Activated CD8-positive, alpha-beta memory T cell treated with anti-CD3 and anti-CD28 coated beads for 36 hours (primary cell): ENCODE measurements around the gene DENND6B. TPM values are rescaled to one million over a fixed set of nuclear protein-coding genes. Genes with fewer than 3 reads are reported as not detected.
"Not testable (repeated sequence)": the region's sequence is repeated elsewhere in the genome, so short reads cannot be mapped to it uniquely, and the experiment has no call there.

Experiments
- CTCF ChIA-PET: fragments of 350-600 bp; sonication (Branson Sonifier 250); formaldehyde crosslinking; loops from one replicate; lab custom pipeline; 2021; ENCODE audit warnings: antibody characterized with exemption; lab: Charles Lee
- POLR2A ChIA-PET: fragments of 350-600 bp; sonication (Branson Sonifier 250); formaldehyde crosslinking; loops from one replicate; lab custom pipeline; 2021; ENCODE audit warnings: antibody characterized with exemption; lab: Charles Lee
- total RNA-seq, 2 experiments: library from RNA; stranded (reverse); gene quantifications; one replicate each; pipeline ENCODE4 v1.2.3, GENCODE V29; 2021

Gene DENND6B
- total RNA-seq, 2 experiments from 2014 or later: 4.3 to 4.4 TPM

- ChIA-PET POLR2A (no interaction called here), CTCF (no interaction called here)
These were observed 43.0 kb downstream of the DENND6B start for GRCh38 chr22:50283821-50284220.

- CTCF ChIA-PET: no interaction called here
- POLR2A ChIA-PET: no interaction called here
These were observed 44.3 kb downstream of the DENND6B start for GRCh38 chr22:50282361-50283155.

- CTCF ChIA-PET: no interaction called here
- POLR2A ChIA-PET: no interaction called here
These were observed 44.9 kb downstream of the DENND6B start for GRCh38 chr22:50281957-50282356.

- POLR2A ChIA-PET: no interaction called here
- CTCF ChIA-PET: no interaction called here
These were observed 45.4 kb downstream of the DENND6B start for GRCh38 chr22:50281384-50281760.

GRCh38 chr22:50280708-50281383 lies 46.0 kb downstream of the DENND6B start:
- ChIA-PET CTCF (no interaction called here), POLR2A (no interaction called here)

GRCh38 chr22:50280022-50280707 lies 46.6 kb downstream of the DENND6B start:
- ChIA-PET CTCF (no interaction called here), POLR2A (no interaction called here)

- ChIA-PET CTCF (no interaction called here), POLR2A (interaction anchor here (0.7 kb wide), 1 partner anchor 40 kb away, joined by 3 read pairs; no protein-coding TSS in a partner anchor)
These were observed 47.7 kb downstream of the DENND6B start for GRCh38 chr22:50278956-50279619.

- POLR2A ChIA-PET: no interaction called here
- CTCF ChIA-PET: no interaction called here
These were observed 48.4 kb downstream of the DENND6B start for GRCh38 chr22:50278461-50278860.

- ChIA-PET POLR2A (no interaction called here), CTCF (no interaction called here)
These were observed 49.1 kb downstream of the DENND6B start for GRCh38 chr22:50277761-50278160.

GRCh38 chr22:50276143-50276542 lies 50.7 kb downstream of the DENND6B start:
- CTCF ChIA-PET: interaction anchor here (0.6 to 2.5 kb wide), 20 partner anchors 9 to 404 kb away, joined by 3 to 17 read pairs (median 3); partner anchors contain the start of genes DENND6B, HDAC10 and PLXNB2
- POLR2A ChIA-PET: no interaction called here

- POLR2A ChIA-PET: no interaction called here
- CTCF ChIA-PET: interaction anchor here (0.5 to 2.5 kb wide), 18 partner anchors 9 to 222 kb away, joined by 3 to 17 read pairs (median 4); partner anchors contain the start of genes DENND6B, HDAC10 and PLXNB2
These were observed 51.4 kb downstream of the DENND6B start for GRCh38 chr22:50275181-50276055.

- POLR2A ChIA-PET: no interaction called here
- CTCF ChIA-PET: interaction anchor here (1.1 to 2.5 kb wide), 7 partner anchors 9 to 67 kb away, joined by 3 to 16 read pairs (median 8); partner anchors contain the start of gene MAPK12
These were observed 52.0 kb downstream of the DENND6B start for GRCh38 chr22:50274771-50275170.

GRCh38 chr22:50274311-50274710 lies 52.5 kb downstream of the DENND6B start:
- ChIA-PET CTCF (interaction anchor here (0.8 to 2.9 kb wide), 7 partner anchors 9 to 141 kb away, joined by 3 to 10 read pairs (median 4); partner anchors contain the start of gene MAPK12), POLR2A (no interaction called here)

GRCh38 chr22:50273781-50274180 lies 53.0 kb downstream of the DENND6B start:
- POLR2A ChIA-PET: not testable (repeated sequence)
- CTCF ChIA-PET: interaction anchor here (0.8 to 2.9 kb wide), 11 partner anchors 8 to 225 kb away, joined by 3 to 10 read pairs (median 4); partner anchors contain the start of genes MAPK12 and TUBGCP6

GRCh38 chr22:50273352-50273751 lies 53.5 kb downstream of the DENND6B start:
- POLR2A ChIA-PET: not testable (repeated sequence)
- CTCF ChIA-PET: interaction anchor here (0.7 to 2.9 kb wide), 13 partner anchors 8 to 225 kb away, joined by 3 to 10 read pairs (median 4); partner anchors contain the start of genes MAPK12 and TUBGCP6

- ChIA-PET POLR2A (interaction anchor here (0.5 kb wide), 1 partner anchor 288 kb away, joined by 3 read pairs; no protein-coding TSS in a partner anchor), CTCF (interaction anchor here (0.9 to 2.9 kb wide), 10 partner anchors 11 to 89 kb away, joined by 3 to 10 read pairs (median 4); partner anchors contain the start of genes MAPK12, PLXNB2 and TUBGCP6)
These were observed 54.6 kb downstream of the DENND6B start for GRCh38 chr22:50272044-50272802.

- ChIA-PET POLR2A (interaction anchor here (0.5 kb wide), 1 partner anchor 288 kb away, joined by 3 read pairs; no protein-coding TSS in a partner anchor), CTCF (interaction anchor here (1.0 to 2.9 kb wide), 8 partner anchors 10 to 90 kb away, joined by 3 to 10 read pairs (median 4); partner anchors contain the start of genes MAPK12 and TUBGCP6)
These were observed 55.3 kb downstream of the DENND6B start for GRCh38 chr22:50271519-50271970.
